Activated T-cell treated with anti-CD3 and anti-CD28 coated beads, Interleukin-2, amount 50 U/mL, for 72 hours (primary cell): ENCODE data around the gene GLI3. TPM values are rescaled to one million over a fixed set of nuclear protein-coding genes. Genes with fewer than 3 reads are reported as not detected.

ENCODE experiments used
- ATAC-seq, 2 donors: fragments of 150-1000 bp; cut with Tn5 transposase; replicated peaks in 1 of 2; 2 replicates each; pipeline ENCODE4 v1.10.0; 2021; ENCODE audit warnings: moderate library complexity in 2 of 2, mild to moderate bottlenecking in 1 of 2
- DNase-seq, 2 donors: peaks; one replicate each; pipeline ENCODE4 v3.0.0; 2021 to 2022; ENCODE audit warnings: mixed read lengths in 1 of 2
- H3K27ac Mint-ChIP-seq: one replicate; pipeline ENCODE4 v1.8.0; 2022; ENCODE audit warnings: mild to moderate bottlenecking, moderate library complexity, mixed read lengths
- H3K27me3 Mint-ChIP-seq: one replicate; pipeline ENCODE4 v1.8.0; 2022; ENCODE audit warnings: low read depth, mixed read lengths
- H3K36me3 Mint-ChIP-seq, 2 donors: one replicate each; pipeline ENCODE4 v1.8.0; 2022; ENCODE audit warnings: mixed read lengths in 2 of 2, mild to moderate bottlenecking in 1 of 2; ENCODE audit not compliant: insufficient read depth in 2 of 2
- H3K4me1 Mint-ChIP-seq: one replicate; pipeline ENCODE4 v1.8.0; 2022; ENCODE audit warnings: low read depth, mixed read lengths
- H3K4me3 Mint-ChIP-seq, 2 donors: one replicate each; pipeline ENCODE4 v1.8.0; 2022; ENCODE audit warnings: mild to moderate bottlenecking in 2 of 2, mixed read lengths in 2 of 2, moderate library complexity in 2 of 2
- H3K9me3 Mint-ChIP-seq, 2 donors: one replicate each; pipeline ENCODE4 v1.8.0; 2022; ENCODE audit warnings: mixed read lengths in 2 of 2
- total RNA-seq, 2 donors: library from RNA; stranded (reverse); gene quantifications; one replicate each; pipeline ENCODE4 v1.2.3, GENCODE V29; 2022

GLI3 gene
- total RNA-seq, 2 donors from 2014 or later = 0.29 to 0.51 TPM

GRCh38 chr7:42198296-42198695 is 38.7 kb downstream of the GLI3 start:
- H3K36me3 Mint-ChIP-seq = no peaks in the 10 kb centered on the region
- H3K9me3 Mint-ChIP-seq = peaks cover 0 to 2% of the 10 kb centered on the region in 2 donors
- ATAC-seq = no peak
- H3K4me1 Mint-ChIP-seq = peaks cover 19% of the 10 kb centered on the region
- no peak overlapping the region for H3K27ac Mint-ChIP-seq
- H3K4me3 Mint-ChIP-seq = no peak overlapping the region
- peaks cover 2% of the 10 kb centered on the region for H3K27me3 Mint-ChIP-seq
- no peak for DNase-seq

- no peak overlapping the region for H3K27ac Mint-ChIP-seq
These were observed 39.6 kb downstream of the GLI3 start for GRCh38 chr7:42197451-42197850.

GRCh38 chr7:42194238-42194637 is 42.8 kb downstream of the GLI3 start:
- H3K9me3 Mint-ChIP-seq = no peaks in the 10 kb centered on the region
- DNase-seq (no peak), ATAC-seq (no peak)
- no peaks in the 10 kb centered on the region for H3K27me3 Mint-ChIP-seq
- H3K4me1 Mint-ChIP-seq = peaks cover 20% of the 10 kb centered on the region
- H3K4me3 Mint-ChIP-seq = no peak overlapping the region
- no peaks in the 10 kb centered on the region for H3K36me3 Mint-ChIP-seq
- no peak overlapping the region for H3K27ac Mint-ChIP-seq

More at GRCh38 chr7:42197451-42197850, 39.6 kb downstream of the GLI3 start:
- Mint-ChIP-seq H3K4me1 (peaks cover 22% of the 10 kb centered on the region), H3K9me3 (no peaks in the 10 kb centered on the region), H3K36me3 (no peaks in the 10 kb centered on the region), H3K27me3 (no peaks in the 10 kb centered on the region), H3K4me3 (no peak overlapping the region)
- no peak for ATAC-seq
- no peak for DNase-seq

GRCh38 chr7:42193471-42194129 is 43.4 kb downstream of the GLI3 start:
- H3K9me3 Mint-ChIP-seq = no peaks in the 10 kb centered on the region
- DNase-seq = no peak
- H3K27ac Mint-ChIP-seq = no peak overlapping the region
- H3K27me3 Mint-ChIP-seq = no peaks in the 10 kb centered on the region
- H3K4me1 Mint-ChIP-seq = peaks cover 14% of the 10 kb centered on the region
- no peaks in the 10 kb centered on the region for H3K36me3 Mint-ChIP-seq
- H3K4me3 Mint-ChIP-seq = no peak overlapping the region
- ATAC-seq = no peak

GRCh38 chr7:42192851-42193461 is 44.1 kb downstream of the GLI3 start:
- ATAC-seq (no peak), DNase-seq (no peak)
- H3K4me1 Mint-ChIP-seq = peaks cover 14% of the 10 kb centered on the region
- H3K36me3 Mint-ChIP-seq = no peaks in the 10 kb centered on the region
- no peaks in the 10 kb centered on the region for H3K27me3 Mint-ChIP-seq
- no peaks in the 10 kb centered on the region for H3K9me3 Mint-ChIP-seq
- no peak overlapping the region for H3K27ac Mint-ChIP-seq
- H3K4me3 Mint-ChIP-seq = no peak overlapping the region

- ATAC-seq (no peak), DNase-seq (no peak)
- Mint-ChIP-seq H3K27ac (no peak overlapping the region), H3K36me3 (no peaks in the 10 kb centered on the region), H3K4me3 (no peak overlapping the region), H3K27me3 (no peaks in the 10 kb centered on the region), H3K9me3 (no peaks in the 10 kb centered on the region), H3K4me1 (peaks cover 14% of the 10 kb centered on the region)
These were observed 44.9 kb downstream of the GLI3 start for GRCh38 chr7:42192066-42192465.

GRCh38 chr7:42189535-42189934 is 47.5 kb downstream of the GLI3 start:
- DNase-seq (no peak), ATAC-seq (no peak)
- H3K36me3 Mint-ChIP-seq = no peaks in the 10 kb centered on the region
- no peak overlapping the region for H3K27ac Mint-ChIP-seq
- no peak overlapping the region for H3K4me3 Mint-ChIP-seq
- H3K9me3 Mint-ChIP-seq = no peaks in the 10 kb centered on the region
- H3K27me3 Mint-ChIP-seq = no peaks in the 10 kb centered on the region
- H3K4me1 Mint-ChIP-seq = peaks cover 14% of the 10 kb centered on the region

- Mint-ChIP-seq H3K36me3 (no peaks in the 10 kb centered on the region), H3K4me1 (no peaks in the 10 kb centered on the region), H3K27ac (no peak overlapping the region), H3K9me3 (no peaks in the 10 kb centered on the region), H3K27me3 (no peaks in the 10 kb centered on the region), H3K4me3 (no peak overlapping the region)
- ATAC-seq = no peak
- DNase-seq = no peak
These were observed 50.9 kb downstream of the GLI3 start for GRCh38 chr7:42186151-42186550.

GRCh38 chr7:42185726-42186125 is 51.3 kb downstream of the GLI3 start:
- Mint-ChIP-seq H3K36me3 (no peaks in the 10 kb centered on the region), H3K27ac (no peak overlapping the region), H3K4me1 (no peaks in the 10 kb centered on the region), H3K27me3 (no peaks in the 10 kb centered on the region), H3K9me3 (no peaks in the 10 kb centered on the region), H3K4me3 (no peak overlapping the region)
- ATAC-seq (no peak), DNase-seq (no peak)

- ATAC-seq (no peak), DNase-seq (no peak)
- no peaks in the 10 kb centered on the region for H3K27me3 Mint-ChIP-seq
- no peaks in the 10 kb centered on the region for H3K36me3 Mint-ChIP-seq
- H3K9me3 Mint-ChIP-seq = no peaks in the 10 kb centered on the region
- no peaks in the 10 kb centered on the region for H3K4me1 Mint-ChIP-seq
- no peak overlapping the region for H3K27ac Mint-ChIP-seq
- H3K4me3 Mint-ChIP-seq = no peak overlapping the region
These were observed 53.5 kb downstream of the GLI3 start for GRCh38 chr7:42183547-42183946.

- ATAC-seq = no peak
- Mint-ChIP-seq H3K27ac (no peak overlapping the region), H3K36me3 (no peaks in the 10 kb centered on the region), H3K27me3 (no peaks in the 10 kb centered on the region), H3K4me1 (no peaks in the 10 kb centered on the region), H3K4me3 (no peak overlapping the region), H3K9me3 (no peaks in the 10 kb centered on the region)
- DNase-seq = no peak
These were observed 55.4 kb downstream of the GLI3 start for GRCh38 chr7:42181566-42181965.

- Mint-ChIP-seq H3K4me1 (no peaks in the 10 kb centered on the region), H3K36me3 (no peaks in the 10 kb centered on the region), H3K9me3 (no peaks in the 10 kb centered on the region), H3K27me3 (no peaks in the 10 kb centered on the region), H3K27ac (no peak overlapping the region), H3K4me3 (no peak overlapping the region)
- DNase-seq = no peak
- no peak for ATAC-seq
These were observed 56.2 kb downstream of the GLI3 start for GRCh38 chr7:42180806-42181205.

GRCh38 chr7:42176724-42177101 is 60.3 kb downstream of the GLI3 start:
- no peaks in the 10 kb centered on the region for H3K27me3 Mint-ChIP-seq
- H3K9me3 Mint-ChIP-seq = no peaks in the 10 kb centered on the region
- no peaks in the 10 kb centered on the region for H3K36me3 Mint-ChIP-seq
- ATAC-seq (no peak), DNase-seq (no peak)
- H3K27ac Mint-ChIP-seq = no peak overlapping the region
- no peaks in the 10 kb centered on the region for H3K4me1 Mint-ChIP-seq
- no peak overlapping the region for H3K4me3 Mint-ChIP-seq
